ENCODE measurements around the gene SLAMF6.

SLAMF6 gene

DNA sequence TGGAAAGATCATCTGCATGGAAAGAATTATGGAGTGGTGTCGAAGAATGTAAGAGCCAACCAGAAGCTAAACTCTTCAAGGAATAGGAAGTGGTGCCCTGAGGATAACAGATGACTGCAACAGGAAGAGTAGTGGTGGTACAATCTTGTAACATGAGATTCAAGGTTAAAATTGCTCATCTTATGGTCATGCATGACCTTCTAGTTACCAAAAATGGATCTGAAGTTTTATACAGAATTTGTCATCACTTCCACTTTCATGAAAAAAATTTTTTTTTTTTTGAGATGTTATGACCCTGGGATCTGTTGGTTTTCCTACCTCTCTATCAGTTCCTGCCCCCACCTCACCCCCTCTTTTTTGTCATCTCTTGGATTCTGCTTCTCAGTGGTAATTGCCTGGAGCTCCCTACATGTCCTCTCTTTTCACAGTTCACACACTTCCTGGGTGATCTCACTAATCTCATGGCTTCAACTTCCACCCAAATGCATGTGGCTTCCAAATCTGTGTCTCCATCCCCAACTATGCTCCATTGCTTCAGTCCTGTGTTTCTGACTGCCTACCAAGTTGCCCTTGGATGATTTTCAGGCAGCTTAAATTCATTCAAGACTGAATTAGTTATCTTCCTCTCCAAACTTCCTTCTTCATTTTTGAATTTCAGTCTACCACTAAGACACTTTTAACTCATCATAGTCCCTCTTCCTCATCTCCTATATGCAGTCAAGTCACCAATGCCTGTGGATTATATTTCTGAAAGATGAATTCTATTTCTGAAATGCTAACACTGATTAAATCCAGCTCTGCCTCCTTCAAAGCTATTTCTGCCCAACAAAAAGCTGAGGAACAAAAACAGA is 48.4 kb downstream of the SLAMF6 start:
- in situ Hi-C loops (cut with MboI; ENCODE audit: low sequenced_read_pairs) = no loop called here

DNA sequence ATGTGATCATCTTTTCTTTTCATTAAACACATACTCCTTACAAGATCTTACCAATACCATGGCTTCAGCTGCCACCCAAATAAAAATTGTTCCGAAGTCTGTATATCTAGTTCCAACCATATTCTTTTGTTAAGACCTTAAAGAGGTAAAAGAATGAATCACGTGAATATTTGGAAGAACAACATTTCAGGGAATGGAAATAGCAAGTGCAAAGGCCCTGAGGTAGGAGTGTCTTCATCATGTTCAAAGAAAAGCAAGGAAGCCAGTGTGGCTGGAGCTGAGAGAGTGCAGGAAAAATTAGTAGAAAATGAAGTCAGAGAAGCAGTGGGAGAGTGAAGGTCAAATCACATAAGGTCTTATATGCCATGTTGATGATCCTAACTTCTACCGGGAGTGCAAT is 50.9 kb downstream of the SLAMF6 start:
- in situ Hi-C loops (cut with MboI; ENCODE audit: low sequenced_read_pairs) = no loop called here

GRCh38 chr1:160471253-160471652 is 51.8 kb downstream of the SLAMF6 start:
- in situ Hi-C loops (cut with MboI; ENCODE audit: low sequenced_read_pairs) = no loop called here

DNA sequence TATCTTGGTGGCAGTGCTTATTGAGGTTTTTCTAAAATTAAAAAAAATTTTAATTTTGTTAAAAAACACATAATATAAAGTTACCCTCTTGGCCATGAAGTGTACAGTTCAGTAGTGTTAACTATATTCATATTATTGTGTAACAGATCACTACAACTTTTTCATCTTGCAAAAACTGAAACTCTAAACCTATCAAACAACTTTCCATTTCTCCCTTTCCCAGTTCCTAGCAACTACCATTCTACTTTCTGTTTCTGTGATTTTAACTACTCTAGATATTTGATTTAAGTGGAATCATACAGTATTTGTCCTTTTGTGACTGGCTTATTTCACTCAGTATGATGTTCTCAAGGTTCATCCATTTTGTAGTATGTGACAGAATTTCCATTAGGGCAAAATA is 55.5 kb downstream of the SLAMF6 start:
- in situ Hi-C loops (cut with MboI; ENCODE audit: low sequenced_read_pairs) = no loop called here

DNA sequence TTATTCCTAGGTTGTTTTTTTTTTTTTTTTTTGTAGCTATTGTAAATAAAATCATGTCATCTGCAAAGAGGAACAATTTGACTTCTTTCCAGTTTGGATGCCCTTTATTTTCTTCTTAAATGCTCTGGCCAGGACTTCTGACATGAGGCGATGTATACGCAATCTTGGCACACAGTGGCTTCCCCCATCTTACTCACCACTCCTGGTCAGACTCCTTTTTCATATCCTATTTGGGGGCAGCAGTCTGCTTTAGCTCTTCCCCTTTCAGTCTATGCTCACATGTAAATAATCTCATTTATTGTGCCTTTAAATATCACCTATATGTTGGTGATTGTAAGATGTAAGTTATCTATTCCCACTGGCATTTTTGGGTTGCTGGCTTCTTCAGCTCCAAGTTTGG is 56.1 kb downstream of the SLAMF6 start:
- in situ Hi-C loops (cut with MboI; ENCODE audit: low sequenced_read_pairs) = no loop called here

DNA sequence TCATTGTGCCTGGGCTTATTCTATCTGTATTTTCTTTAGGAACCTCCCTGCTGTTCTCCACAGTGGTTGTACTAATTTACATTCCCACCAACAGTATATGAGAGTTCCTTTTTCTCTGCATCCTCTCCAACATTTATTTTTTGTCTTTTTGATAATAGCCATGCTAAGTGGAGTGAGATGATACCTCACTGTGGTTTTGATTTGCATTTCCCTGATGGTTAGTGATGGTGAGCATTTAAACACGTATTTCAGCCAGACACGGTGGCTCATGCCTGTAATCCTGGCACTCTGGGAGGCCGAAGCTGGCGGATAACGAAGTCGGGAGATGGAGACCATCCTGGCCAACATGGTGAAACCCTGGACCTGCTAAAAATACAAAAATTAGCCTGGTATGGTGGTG is 57.9 kb downstream of the SLAMF6 start:
- in situ Hi-C loops (cut with MboI; ENCODE audit: low sequenced_read_pairs) = no loop called here

- in situ Hi-C loops (cut with MboI; ENCODE audit: low sequenced_read_pairs) = no loop called here
Observed at GRCh38 chr1:160460683-160461287, 62.3 kb downstream of the SLAMF6 start.

DNA sequence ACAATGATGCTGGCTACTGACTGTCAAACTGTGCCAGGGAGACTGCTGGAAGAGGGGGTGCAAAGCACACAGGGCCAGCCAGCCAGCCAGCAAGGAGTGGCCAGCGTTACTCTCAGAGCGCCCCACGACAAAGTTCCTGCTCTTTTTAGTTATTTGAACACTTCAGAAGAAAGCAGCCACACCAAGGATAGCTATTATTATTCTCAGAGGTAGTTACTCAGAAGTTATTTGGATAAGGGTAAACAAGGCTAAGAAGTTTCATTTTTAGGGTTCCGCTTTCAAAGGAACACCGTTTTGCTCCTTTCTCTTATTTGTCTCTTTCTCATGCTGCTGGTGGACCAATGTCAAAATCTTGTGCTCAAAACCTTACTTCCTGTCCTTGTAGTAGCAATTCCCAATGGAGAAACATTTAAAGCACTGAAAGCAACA is 62.8 kb downstream of the SLAMF6 start:
- in situ Hi-C loops (cut with MboI; ENCODE audit: low sequenced_read_pairs) = no loop called here

DNA sequence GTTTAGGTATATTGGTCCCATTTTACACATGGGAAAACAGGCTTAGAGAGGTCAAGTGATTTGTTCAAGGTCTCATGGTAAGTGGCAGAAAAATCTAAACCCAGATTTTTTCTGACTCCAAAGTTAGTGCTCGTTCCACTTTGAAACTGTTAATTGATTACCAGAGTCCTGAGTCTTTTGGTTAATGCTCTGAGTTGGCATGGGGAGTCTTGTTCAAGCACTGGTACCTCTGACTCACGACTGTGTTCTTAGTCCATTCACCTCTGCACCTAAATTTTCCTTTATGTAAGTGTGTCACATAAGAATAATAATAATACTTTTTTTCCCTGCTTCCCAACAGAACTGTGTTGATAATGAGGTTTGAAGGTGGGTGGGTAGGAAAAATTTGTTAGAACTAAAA is 63.4 kb downstream of the SLAMF6 start:
- in situ Hi-C loops (cut with MboI; ENCODE audit: low sequenced_read_pairs) = no loop called here

- in situ Hi-C loops (cut with MboI; ENCODE audit: low sequenced_read_pairs) = no loop called here
Observed at GRCh38 chr1:160459056-160459455, 64.0 kb downstream of the SLAMF6 start.

DNA sequence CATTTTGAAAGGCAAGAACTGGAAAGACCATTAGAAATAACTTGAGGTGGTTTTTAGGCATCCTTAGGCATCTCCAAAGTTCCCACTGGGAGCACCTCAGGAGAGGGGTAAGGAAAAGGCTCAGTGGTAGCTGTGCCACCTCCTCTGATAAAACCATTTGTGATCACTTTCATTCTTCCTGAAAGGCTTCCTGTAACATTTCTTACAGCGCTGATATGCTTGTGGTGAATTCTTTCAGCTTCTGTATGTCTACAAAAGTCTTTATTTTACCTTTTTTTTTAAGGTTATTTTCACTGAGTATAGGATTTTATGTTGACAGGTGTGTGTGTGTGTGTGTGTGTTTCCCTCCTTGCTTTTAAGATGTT is 67.9 kb downstream of the SLAMF6 start:
- in situ Hi-C loops (cut with MboI; ENCODE audit: low sequenced_read_pairs) = no loop called here

GRCh38 chr1:160454371-160455152 is 68.5 kb downstream of the SLAMF6 start:
- in situ Hi-C loops (cut with MboI; ENCODE audit: low sequenced_read_pairs) = no loop called here

GRCh38 chr1:160453443-160453842 is 69.6 kb downstream of the SLAMF6 start:
- in situ Hi-C loops (cut with MboI; ENCODE audit: low sequenced_read_pairs) = no loop called here

GRCh38 chr1:160451859-160452232 is 71.2 kb downstream of the SLAMF6 start:
- in situ Hi-C loops (cut with MboI; ENCODE audit: low sequenced_read_pairs) = no loop called here

DNA sequence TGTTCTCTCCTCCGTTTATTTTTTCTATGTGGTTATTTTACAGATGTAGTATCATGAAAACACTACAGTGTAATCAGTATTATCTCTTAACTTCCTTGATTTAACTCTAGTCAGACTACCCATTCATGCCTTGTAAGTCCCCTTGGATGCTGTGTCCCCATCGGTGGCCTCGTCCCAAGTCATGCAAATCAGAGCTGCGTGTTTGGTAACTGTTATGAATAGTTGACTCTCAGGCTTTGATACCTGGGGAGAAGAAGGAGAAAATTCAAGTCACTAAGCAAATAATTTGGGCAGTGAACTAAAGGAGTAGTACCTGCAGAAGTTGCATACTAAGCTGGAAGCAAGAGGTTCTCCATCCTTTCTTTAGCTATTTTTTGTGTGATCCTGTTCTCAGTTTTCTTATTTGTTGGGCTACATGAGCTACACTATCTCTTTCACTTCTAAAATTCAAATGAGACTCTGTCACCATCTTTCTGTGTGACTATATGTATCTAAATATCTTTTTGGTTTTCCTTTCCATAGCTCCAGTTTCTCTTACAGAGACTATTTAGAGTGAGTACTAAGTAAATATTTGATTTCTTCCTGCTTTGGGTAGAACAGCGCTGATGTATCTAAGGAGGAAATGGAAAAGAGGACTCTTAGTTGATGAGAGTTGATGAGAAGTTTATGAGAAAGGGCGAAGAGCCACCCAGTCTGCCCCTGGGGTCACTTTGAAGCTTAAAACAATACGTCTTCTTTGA is 71.8 kb downstream of the SLAMF6 start:
- in situ Hi-C loops (cut with MboI; ENCODE audit: low sequenced_read_pairs) = no loop called here

GRCh38 chr1:160449494-160449893 is 73.6 kb downstream of the SLAMF6 start:
- in situ Hi-C loops (cut with MboI; ENCODE audit: low sequenced_read_pairs) = no loop called here

DNA sequence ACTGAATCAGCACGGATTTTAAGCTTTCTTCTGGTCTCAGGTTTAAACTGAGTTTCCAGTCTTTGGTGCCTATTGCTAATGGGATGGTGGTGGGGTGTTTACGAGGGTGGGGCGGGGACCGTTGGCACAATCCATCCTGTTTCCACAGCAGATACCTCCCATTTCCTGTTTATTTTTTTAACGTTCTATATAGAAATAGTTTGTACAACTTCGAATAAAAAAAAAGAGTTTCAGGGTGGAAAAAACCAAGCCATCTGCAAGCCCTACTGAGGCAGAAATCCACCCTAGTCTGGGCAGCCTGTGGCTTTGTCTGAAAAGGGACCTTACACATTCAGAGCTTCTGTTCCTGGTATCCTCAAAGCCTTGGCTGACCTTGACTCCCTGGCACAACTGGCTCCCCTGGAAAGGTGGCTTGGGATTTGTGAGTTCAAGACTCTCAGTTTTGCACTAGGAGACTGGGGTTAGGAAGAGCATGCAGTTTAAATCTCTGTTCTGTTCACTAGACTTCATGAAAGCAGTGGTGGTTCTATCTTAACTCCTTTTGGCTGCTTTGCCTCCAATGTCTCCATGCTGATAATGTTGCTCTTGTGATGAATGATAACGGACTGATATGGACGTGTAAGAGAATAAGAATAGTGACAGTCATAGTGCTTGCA is 76.0 kb downstream of the SLAMF6 start:
- in situ Hi-C loops (cut with MboI; ENCODE audit: low sequenced_read_pairs) = no loop called here

DNA sequence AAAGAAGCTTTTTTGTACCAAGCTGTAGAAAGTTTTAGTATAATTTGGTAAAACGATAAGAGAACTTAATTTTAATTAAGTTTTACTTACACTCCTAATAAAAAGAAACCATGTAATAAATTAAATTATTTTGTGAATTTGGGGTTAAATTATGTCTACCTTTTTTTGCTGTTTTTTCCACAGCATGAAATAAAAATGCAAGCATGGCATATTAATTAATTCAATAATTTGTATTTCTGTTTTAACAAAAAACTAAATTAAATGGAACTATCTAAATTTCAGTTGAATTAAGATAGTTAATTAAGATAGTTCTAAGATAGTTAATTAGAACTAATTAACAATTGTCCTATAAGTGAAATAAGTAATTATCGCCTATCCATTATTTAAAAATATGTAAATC is 83.3 kb downstream of the SLAMF6 start:
- in situ Hi-C loops (cut with MboI; ENCODE audit: low sequenced_read_pairs) = no loop called here

DNA sequence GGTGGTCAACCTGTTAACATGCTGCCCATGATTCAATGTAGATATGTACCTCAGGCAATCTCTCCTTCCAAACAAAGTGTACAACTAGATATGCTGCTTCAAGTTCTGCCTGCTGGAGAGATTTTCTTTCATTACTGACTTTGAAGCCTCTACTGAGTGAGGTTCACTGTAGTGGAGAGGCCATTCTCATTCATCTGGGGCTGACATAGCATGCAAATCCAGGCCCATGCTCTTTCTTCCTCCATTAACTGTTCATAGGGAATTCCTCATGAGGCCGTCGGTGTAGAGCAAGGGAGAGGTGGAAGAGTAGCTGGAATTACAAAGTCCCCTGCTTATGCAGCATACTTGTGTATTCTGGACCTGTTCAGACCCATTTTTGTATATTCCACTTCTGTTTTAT is 84.1 kb downstream of the SLAMF6 start:
- in situ Hi-C loops (cut with MboI; ENCODE audit: low sequenced_read_pairs) = no loop called here

- in situ Hi-C loops (cut with MboI; ENCODE audit: low sequenced_read_pairs) = no loop called here
Observed at GRCh38 chr1:160438317-160438918, 84.6 kb downstream of the SLAMF6 start.

All from HL-60/S4 treated with retinoic acid at 250 ng/mL for 4 days and 3 days (cell line).